ENCODE data around the gene GPATCH1.
"Not testable (repeated sequence)": the region's sequence is repeated elsewhere in the genome, so short reads cannot be mapped to it uniquely, and the experiment has no call there.

GRCh38 chr19:33036370-33037167 is 44.4 kb upstream of the GPATCH1 start:
- TF ChIP-seq CTCF, POLR2A (IDR thresholded peaks at IDR 0.05): not testable (repeated sequence)

Data from uterus (tissue), 2 donors.